Activated CD8-positive, alpha-beta T cell treated with anti-CD3 and anti-CD28 coated beads for 36 hours (primary cell): Measurements from ENCODE around the gene WIPF1. TPM values are rescaled to one million over a fixed set of nuclear protein-coding genes. Genes with fewer than 3 reads are reported as not detected.

Source experiments
- ATAC-seq: fragments of 200-7000 bp; cut with Tn5 transposase; one replicate; pipeline ENCODE4 v1.10.0; 2021; ENCODE audit warnings: mild to moderate bottlenecking, moderate library complexity
- CTCF ChIA-PET: fragments of 350-600 bp; sonication (Branson Sonifier 250); formaldehyde crosslinking; loops from one replicate; lab custom pipeline; 2021; ENCODE audit warnings: antibody characterized with exemption; lab: Charles Lee
- POLR2A ChIA-PET: fragments of 350-600 bp; sonication (Branson Sonifier 250); formaldehyde crosslinking; loops from one replicate; lab custom pipeline; 2021; ENCODE audit warnings: antibody characterized with exemption; lab: Charles Lee
- DNase-seq: peaks from one replicate; pipeline ENCODE4 v3.0.0-alpha.2; 2020
- H3K27ac Mint-ChIP-seq: one replicate; pipeline ENCODE4 v1.8.0; 2021; ENCODE audit warnings: mild to moderate bottlenecking, mixed read lengths
- H3K27me3 Mint-ChIP-seq: one replicate; pipeline ENCODE4 v1.8.0; 2021; ENCODE audit warnings: mixed read lengths
- H3K36me3 Mint-ChIP-seq: one replicate; pipeline ENCODE4 v1.8.0; 2021; ENCODE audit warnings: low read depth, mixed read lengths
- H3K4me1 Mint-ChIP-seq: one replicate; pipeline ENCODE4 v1.8.0; 2021; ENCODE audit warnings: low read depth, mixed read lengths
- H3K4me3 Mint-ChIP-seq: one replicate; pipeline ENCODE4 v1.8.0; 2021; ENCODE audit warnings: mild to moderate bottlenecking, moderate library complexity, mixed read lengths
- H3K9me3 Mint-ChIP-seq: one replicate; pipeline ENCODE4 v1.8.0; 2021; ENCODE audit warnings: mixed read lengths
- CTCF ChIP-seq: fragments of 200-600 bp; IDR thresholded peaks from one replicate; pipeline ENCODE4 v1.8.0; 2022; ENCODE audit warnings: antibody characterized with exemption, mild to moderate bottlenecking
- intact Hi-C: fragments of 100-400 bp; cut with micrococcal nuclease; formaldehyde crosslinking; loops from one replicate; pipeline ENCODE4 v1.10.0; 2022
- total RNA-seq, 2 experiments: library from RNA; stranded (reverse); gene quantifications; one replicate each; pipeline ENCODE4 v1.2.3, GENCODE V29; 2021

WIPF1 gene
- total RNA-seq, 2 experiments from 2014 or later = 361 to 365 TPM

- Mint-ChIP-seq H3K4me3 (no peak overlapping the region), H3K27ac (peak overlapping the region; percentile 47), H3K9me3 (no peaks in the 10 kb centered on the region), H3K27me3 (no peaks in the 10 kb centered on the region), H3K4me1 (peaks cover 24% of the 10 kb centered on the region), H3K36me3 (peaks cover 44% of the 10 kb centered on the region)
- no peak for TF ChIP-seq CTCF
- intact Hi-C loops = no loop called here
- ATAC-seq (no peak), DNase-seq (no peak)
- CTCF ChIA-PET = interaction anchor here (0.6 to 3.9 kb wide), 8 partner anchors 12 to 128 kb away, joined by 3 to 16 read pairs (median 4); no protein-coding TSS in a partner anchor
- POLR2A ChIA-PET = interaction anchor here (0.7 to 2.1 kb wide), 3 partner anchors 37 to 122 kb away, joined by 3 to 9 read pairs (median 5); partner anchors contain the start of gene WIPF1
These were observed 36.9 kb downstream of the WIPF1 start for GRCh38 chr2:174560737-174561136.

- intact Hi-C loops = no loop called here
- ATAC-seq (no peak), DNase-seq (no peak)
- no peak overlapping the region for H3K4me3 Mint-ChIP-seq
- H3K36me3 Mint-ChIP-seq = peaks cover 32% of the 10 kb centered on the region
- peak overlapping the region; percentile 49 for H3K27ac Mint-ChIP-seq
- peaks cover 3% of the 10 kb centered on the region for H3K9me3 Mint-ChIP-seq
- no peak for TF ChIP-seq CTCF
- H3K27me3 Mint-ChIP-seq = no peaks in the 10 kb centered on the region
- ChIA-PET CTCF (interaction anchor here (0.7 to 3.6 kb wide), 6 partner anchors 9 to 133 kb away, joined by 3 to 23 read pairs (median 6); no protein-coding TSS in a partner anchor), POLR2A (interaction anchor here (0.5 to 1.4 kb wide), 5 partner anchors 9 to 1213 kb away, joined by 3 to 6 read pairs (median 3); no protein-coding TSS in a partner anchor)
- peaks cover 42% of the 10 kb centered on the region for H3K4me1 Mint-ChIP-seq
These were observed 41.6 kb downstream of the WIPF1 start for GRCh38 chr2:174555998-174556397.

GRCh38 chr2:174554529-174555150 is 43.0 kb downstream of the WIPF1 start:
- H3K4me3 Mint-ChIP-seq = no peak overlapping the region
- peaks cover 35% of the 10 kb centered on the region for H3K4me1 Mint-ChIP-seq
- intact Hi-C loops = no loop called here
- no peaks in the 10 kb centered on the region for H3K27me3 Mint-ChIP-seq
- ChIA-PET POLR2A (interaction anchor here (0.5 to 1.4 kb wide), 7 partner anchors 8 to 77 kb away, joined by 3 to 6 read pairs (median 4); partner anchors contain the start of gene GPR155), CTCF (interaction anchor here (1.0 to 3.6 kb wide), 9 partner anchors 15 to 213 kb away, joined by 3 to 23 read pairs (median 4); no protein-coding TSS in a partner anchor)
- H3K9me3 Mint-ChIP-seq = peaks cover 3% of the 10 kb centered on the region
- no peak for DNase-seq
- TF ChIP-seq CTCF = no peak
- H3K27ac Mint-ChIP-seq = peak overlapping the region; percentile 92
- peak; percentile 52 for ATAC-seq
- peaks cover 25% of the 10 kb centered on the region for H3K36me3 Mint-ChIP-seq

- Mint-ChIP-seq H3K9me3 (peaks cover 3% of the 10 kb centered on the region), H3K4me3 (no peak overlapping the region), H3K36me3 (peaks cover 22% of the 10 kb centered on the region), H3K27me3 (no peaks in the 10 kb centered on the region), H3K27ac (peak overlapping the region; percentile 92), H3K4me1 (peaks cover 35% of the 10 kb centered on the region)
- ChIA-PET CTCF (interaction anchor here (1.0 to 3.6 kb wide), 5 partner anchors 41 to 213 kb away, joined by 3 to 23 read pairs (median 4); no protein-coding TSS in a partner anchor), POLR2A (interaction anchor here (0.8 to 1.2 kb wide), 2 partner anchors 30 to 60 kb away, joined by 3 to 4 read pairs; no protein-coding TSS in a partner anchor)
- TF ChIP-seq CTCF = no peak
- ATAC-seq (peak; percentile 29), DNase-seq (peak; percentile 30)
- intact Hi-C loops = no loop called here
These were observed 43.7 kb downstream of the WIPF1 start for GRCh38 chr2:174553811-174554493.
